Common myeloid progenitor, CD34-positive (primary cell): ENCODE measurements around the gene GSTM3.
A peak's percentile ranks its signal among the peaks of the same experiment; 100 is the strongest.
"Not testable (repeated sequence)": the region's sequence is repeated elsewhere in the genome, so short reads cannot be mapped to it uniquely, and the experiment has no call there.

Experiments used
- CTCF ChIA-PET: fragments of 350-600 bp; sonication (Branson Sonifier 250); formaldehyde crosslinking; loops from one replicate; lab custom pipeline; 2021; ENCODE audit warnings: antibody characterized with exemption; lab: Charles Lee
- POLR2A ChIA-PET: fragments of 350-600 bp; sonication (Branson Sonifier 250); formaldehyde crosslinking; loops from one replicate; lab custom pipeline; 2021; ENCODE audit warnings: antibody characterized with exemption; lab: Charles Lee
- DNase-seq, 3 donors: peaks; one replicate each; pipeline versions ENCODE4 v3.0.0 to v3.0.0-alpha.2; 2013
- H3K27ac ChIP-seq, 2 experiments: 1 replicate in 1 of 2; 2 replicates in 1 of 2; pipeline ENCODE4 v1.7.0; 2013; ENCODE audit warnings: inconsistent platforms in 2 of 2, low read length in 2 of 2, mild to moderate bottlenecking in 2 of 2, low read depth in 1 of 2, moderate library complexity in 1 of 2; ENCODE audit not compliant: severe bottlenecking in 2 of 2, insufficient read depth in 1 of 2, poor library complexity in 1 of 2
- H3K27me3 ChIP-seq, 5 experiments: replicated peaks in 2 of 5; 1 replicate in 3 of 5; 2 replicates in 2 of 5; pipeline versions ENCODE4 v1.6.1 to v1.7.0; 2013; ENCODE audit warnings: low read length in 4 of 5, mild to moderate bottlenecking in 2 of 5, moderate library complexity in 2 of 5, inconsistent platforms in 1 of 5; ENCODE audit not compliant: insufficient read depth in 5 of 5, control insufficient read depth in 4 of 5
- H3K36me3 ChIP-seq, 4 experiments: 1 replicate in 2 of 4; 2 replicates in 2 of 4; pipeline versions ENCODE4 v1.6.1 to v1.7.0; 2013; ENCODE audit warnings: low read length in 3 of 4, control low read depth in 1 of 4, mild to moderate bottlenecking in 1 of 4; ENCODE audit not compliant: control insufficient read depth in 4 of 4, insufficient read depth in 4 of 4
- H3K4me1 ChIP-seq, 4 experiments: 1 replicate in 3 of 4; 2 replicates in 1 of 4; pipeline versions ENCODE4 v1.6.1 to v1.7.1; 2013; ENCODE audit warnings: low read length in 3 of 4, mild to moderate bottlenecking in 3 of 4, control low read depth in 1 of 4, inconsistent platforms in 1 of 4, moderate library complexity in 1 of 4; ENCODE audit not compliant: control insufficient read depth in 4 of 4, insufficient read depth in 4 of 4; ENCODE audit errors: control extremely low read depth in 1 of 4
- H3K4me3 ChIP-seq, 7 experiments: 1 replicate in 4 of 7; 2 replicates in 3 of 7; pipeline versions ENCODE4 v1.5.1 to v1.7.0; 2013; ENCODE audit warnings: mild to moderate bottlenecking in 7 of 7, low read length in 6 of 7, moderate library complexity in 6 of 7, inconsistent platforms in 2 of 7, low read depth in 2 of 7, control low read depth in 1 of 7; ENCODE audit not compliant: insufficient read depth in 4 of 7, control insufficient read depth in 1 of 7; ENCODE audit errors: extremely low read depth in 1 of 7
- H3K9me3 ChIP-seq, 5 experiments: 1 replicate in 4 of 5; 2 replicates in 1 of 5; pipeline versions ENCODE4 v1.6.1 to v1.7.1; 2013; ENCODE audit warnings: low read length in 4 of 5, mild to moderate bottlenecking in 2 of 5, inconsistent platforms in 1 of 5, low read depth in 1 of 5, moderate library complexity in 1 of 5; ENCODE audit not compliant: control insufficient read depth in 4 of 5, insufficient read depth in 2 of 5; ENCODE audit errors: control extremely low read depth in 1 of 5
- WGBS: methylation state at CpG from one replicate; pipeline ENCODE4 v1.1.5; 2013; ENCODE audit not compliant: insufficient coverage; 5-methylcytosine and 5-hydroxymethylcytosine counted together

GSTM3 gene

GRCh38 chr1:109714661-109715372 lies 26.0 kb downstream of the GSTM3 start:
- Histone ChIP-seq H3K9me3 (no peaks in the 10 kb centered on the region), H3K27ac (no peak overlapping the region), H3K4me1 (peaks cover 0 to 8% (median 5%) of the 10 kb centered on the region in 4 experiments), H3K4me3 (no peak overlapping the region), H3K36me3 (no peaks in the 10 kb centered on the region), H3K27me3 (no peaks in the 10 kb centered on the region)
- no peak for DNase-seq
- POLR2A ChIA-PET: no interaction called here
- 95% methylated on average over 8 of the region's 12 CpGs for WGBS
- CTCF ChIA-PET: no interaction called here

GRCh38 chr1:109713636-109714035 lies 27.2 kb downstream of the GSTM3 start:
- Histone ChIP-seq H3K9me3 (peaks cover 0 to 5% (median 0%) of the 10 kb centered on the region in 5 experiments), H3K27ac (no peak overlapping the region), H3K4me1 (peaks cover 0 to 8% (median 4%) of the 10 kb centered on the region in 4 experiments), H3K4me3 (no peak overlapping the region), H3K27me3 (no peaks in the 10 kb centered on the region), H3K36me3 (no peaks in the 10 kb centered on the region)
- POLR2A ChIA-PET: no interaction called here
- no peak for DNase-seq
- 94% methylated on average over 5 of the region's 5 CpGs for WGBS
- CTCF ChIA-PET: no interaction called here

GRCh38 chr1:109712321-109712864 lies 28.4 kb downstream of the GSTM3 start:
- ChIA-PET CTCF (interaction anchor here (1.0 kb wide), 1 partner anchor 25 kb away, joined by 3 read pairs; no protein-coding TSS in a partner anchor), POLR2A (no interaction called here)
- Histone ChIP-seq H3K27ac (no peak overlapping the region), H3K27me3 (no peaks in the 10 kb centered on the region), H3K9me3 (peaks cover 0 to 6% (median 0%) of the 10 kb centered on the region in 5 experiments), H3K4me1 (peaks cover 0 to 8% (median 4%) of the 10 kb centered on the region in 4 experiments), H3K4me3 (peak overlapping the region in 6 of 7 experiments; percentile 27 to 78 (median 58)), H3K36me3 (peaks cover 0 to 3% (median 0%) of the 10 kb centered on the region in 4 experiments)
- no peak for DNase-seq
- WGBS: 82% methylated on average over 17 of the region's 22 CpGs

- 46% methylated on average over 23 of the region's 33 CpGs for WGBS
- H3K36me3 ChIP-seq, H3K27me3 ChIP-seq, POLR2A ChIA-PET, H3K9me3 ChIP-seq, H3K27ac ChIP-seq, H3K4me1 ChIP-seq: not testable (repeated sequence)
- DNase-seq: peak in 2 of 3 donors; percentile 15 to 20
- CTCF ChIA-PET: interaction anchor here (1.0 kb wide), 1 partner anchor 26 kb away, joined by 3 read pairs; no protein-coding TSS in a partner anchor
- H3K4me3 ChIP-seq: peak within 1 kb of the TSS in 6 of 7 experiments; percentile 27 to 78 (median 58)
Measured at GRCh38 chr1:109711593-109712320, 29.1 kb downstream of the GSTM3 start, which contains the start of gene GSTM5. Gene GSTM5 (plus strand): TSS chr1:109712251. CDS start chr1:109712313, 62 bp downstream.

- H3K27ac ChIP-seq, H3K27me3 ChIP-seq, H3K9me3 ChIP-seq, H3K4me1 ChIP-seq, H3K4me3 ChIP-seq, H3K36me3 ChIP-seq, POLR2A ChIA-PET, DNase-seq: not testable (repeated sequence)
- CTCF ChIA-PET: interaction anchor here (0.7 to 1.1 kb wide), 2 partner anchors 111 to 446 kb away, joined by 3 read pairs; no protein-coding TSS in a partner anchor
Measured at GRCh38 chr1:109709822-109710221, 31.0 kb downstream of the GSTM3 start.

- H3K4me3 ChIP-seq, H3K9me3 ChIP-seq, H3K4me1 ChIP-seq, H3K27ac ChIP-seq, POLR2A ChIA-PET, H3K36me3 ChIP-seq, H3K27me3 ChIP-seq: not testable (repeated sequence)
- peak in 1 of 3 donors; percentile 17 for DNase-seq
- CTCF ChIA-PET: interaction anchor here (1.0 to 1.1 kb wide), 2 partner anchors 9 to 445 kb away, joined by 3 read pairs; no protein-coding TSS in a partner anchor
- no CpG with 5 or more reads among the region's 4 CpGs for WGBS
Measured at GRCh38 chr1:109708949-109709348, 31.9 kb downstream of the GSTM3 start.
